ENCODE data around the gene RING1.

Gene RING1

DNA sequence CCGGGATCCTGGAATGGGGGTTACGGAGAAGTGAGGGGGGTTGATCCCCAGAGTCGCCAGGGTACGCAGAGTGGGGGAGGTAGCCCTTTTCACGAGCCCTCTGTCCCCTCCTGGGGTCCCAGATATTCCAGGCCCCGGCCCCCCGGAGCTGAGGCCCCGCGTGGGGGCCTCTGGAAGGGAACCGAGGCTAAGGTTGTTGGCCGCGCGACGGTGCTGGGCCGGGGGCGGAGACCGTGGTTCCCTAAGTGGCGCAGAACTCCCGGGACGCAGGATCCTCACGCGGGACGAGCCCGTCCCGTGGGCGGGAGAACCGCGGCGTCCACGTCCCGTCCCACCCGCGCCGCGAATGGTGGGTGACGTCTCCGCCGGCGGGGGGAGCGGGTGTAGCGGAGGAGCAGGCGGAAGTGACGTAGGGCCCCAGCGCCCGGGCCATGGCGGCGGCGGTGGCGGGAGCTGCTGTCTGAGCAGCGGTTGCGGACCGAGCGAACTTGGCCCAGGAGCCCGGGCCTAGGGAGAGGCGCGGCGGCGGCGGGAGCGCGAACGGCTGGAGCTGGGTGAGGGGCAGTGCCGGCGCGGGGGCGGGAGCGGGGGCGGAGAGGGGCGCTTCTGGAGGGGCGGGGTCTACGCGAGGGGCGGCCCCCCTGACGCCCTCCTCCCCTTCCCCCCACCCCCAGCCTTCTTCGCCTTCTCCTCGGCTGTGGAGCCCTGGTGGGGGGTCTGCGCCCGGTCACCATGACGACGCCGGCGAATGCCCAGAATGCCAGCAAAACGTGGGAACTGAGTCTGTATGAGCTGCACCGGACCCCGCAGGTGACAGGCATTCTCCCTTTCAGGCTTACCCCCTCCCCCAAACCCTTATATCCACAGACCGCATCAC, at the start of gene RING1:
Gene RING1 (plus strand): TSS at position 410 of the 877 bp plus-strand sequence. CDS start 323 bp downstream, at position 733.
- peak; percentile 91 for DNase-seq

DNA sequence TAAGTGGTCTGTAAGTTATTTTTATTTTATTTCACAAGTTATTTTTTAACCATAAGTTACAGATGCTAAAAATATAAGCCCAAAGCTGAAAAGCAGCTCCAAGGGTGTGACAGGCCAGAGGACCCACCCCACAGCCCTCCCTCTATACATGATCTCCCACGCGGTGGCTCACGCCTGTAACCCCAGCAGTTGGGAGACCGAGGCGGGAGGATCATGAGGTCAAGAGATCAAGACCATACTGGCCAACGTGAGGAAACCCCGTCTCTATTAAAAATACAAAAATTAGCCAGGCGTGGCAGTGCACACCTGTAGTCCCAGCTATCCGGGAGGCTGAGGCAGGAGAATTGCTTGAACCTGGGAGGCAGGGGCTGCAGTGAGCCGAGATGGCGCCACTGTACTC, 48.2 kb upstream of the RING1 start:
- DNase-seq = no peak

DNA sequence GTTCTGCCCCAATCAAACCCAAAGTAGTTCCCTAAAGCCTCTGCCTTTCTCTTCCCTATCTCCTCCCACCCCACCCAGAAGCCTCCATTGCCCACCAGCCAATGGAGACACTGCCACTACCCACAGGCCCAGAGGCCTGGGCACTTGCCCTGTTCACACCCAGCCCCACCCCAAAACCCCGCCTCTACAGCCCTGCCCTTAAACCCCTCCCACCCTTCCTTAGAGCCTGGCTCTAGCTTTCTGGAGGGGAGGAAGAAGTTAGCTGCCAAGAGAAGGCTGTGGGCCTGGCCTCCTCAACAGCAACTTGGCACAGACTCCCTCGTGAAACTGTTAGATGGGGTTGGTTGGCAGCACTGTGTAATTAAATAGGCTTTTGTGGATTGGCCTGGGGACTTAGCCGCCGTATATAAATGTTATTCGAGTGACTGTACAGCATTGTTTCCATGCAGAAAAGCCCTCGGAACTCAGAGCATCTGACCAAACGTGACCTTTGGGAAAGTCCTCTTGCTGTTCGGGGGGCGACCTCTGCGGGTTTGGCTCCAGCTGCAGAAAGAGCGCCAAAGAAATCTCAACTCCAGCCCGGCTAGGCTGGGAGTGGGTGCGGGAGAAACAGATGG, 47.5 kb upstream of the RING1 start:
- no peak for DNase-seq

DNA sequence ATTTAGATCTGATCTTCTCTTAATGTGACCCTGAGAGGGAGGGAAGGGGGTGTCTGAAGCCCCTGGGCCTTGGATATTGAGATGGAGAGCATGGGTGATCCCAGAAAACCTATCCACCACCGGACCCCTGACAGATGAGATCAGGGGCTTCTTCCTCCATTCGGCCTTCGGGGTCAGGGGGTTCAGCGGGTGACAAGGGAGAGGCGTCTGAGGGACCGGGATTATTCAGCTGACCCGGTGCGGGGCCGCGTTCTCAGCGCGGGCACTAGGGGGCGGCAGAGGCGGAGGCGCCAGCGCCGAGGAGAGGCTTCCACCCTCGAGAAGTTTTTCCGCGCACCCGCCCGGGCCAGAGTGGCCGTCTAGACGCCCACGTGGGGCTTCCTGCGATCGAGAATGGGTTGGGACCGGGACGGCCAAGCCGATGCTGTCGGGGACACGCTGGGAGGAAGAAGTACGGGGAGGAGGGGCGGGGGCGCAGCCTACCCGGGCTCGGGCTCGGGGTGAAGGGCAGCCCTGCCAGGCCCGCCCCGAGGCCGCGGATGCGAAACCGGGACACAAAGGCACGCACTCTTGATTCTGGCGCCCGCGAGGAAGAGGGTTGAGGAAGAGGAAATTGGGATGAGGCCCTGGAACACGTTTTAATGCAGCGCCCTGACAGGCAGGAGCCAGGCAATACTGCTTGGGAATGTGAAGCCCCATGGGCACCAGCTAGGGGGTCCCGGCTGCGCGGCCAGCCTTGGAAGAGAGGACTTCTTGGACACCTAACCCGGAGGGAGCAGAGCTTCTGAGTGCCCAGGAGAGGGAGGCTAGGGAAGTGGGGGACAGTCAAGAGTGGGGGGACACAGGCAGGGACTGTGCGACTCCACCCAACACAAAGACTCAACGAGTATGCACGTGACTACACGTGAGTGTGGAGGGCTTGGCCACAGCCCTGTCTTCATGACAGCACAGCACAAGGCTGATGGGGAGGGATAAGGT, 46.7 kb upstream of the RING1 start:
- DNase-seq = peak; percentile 86

DNA sequence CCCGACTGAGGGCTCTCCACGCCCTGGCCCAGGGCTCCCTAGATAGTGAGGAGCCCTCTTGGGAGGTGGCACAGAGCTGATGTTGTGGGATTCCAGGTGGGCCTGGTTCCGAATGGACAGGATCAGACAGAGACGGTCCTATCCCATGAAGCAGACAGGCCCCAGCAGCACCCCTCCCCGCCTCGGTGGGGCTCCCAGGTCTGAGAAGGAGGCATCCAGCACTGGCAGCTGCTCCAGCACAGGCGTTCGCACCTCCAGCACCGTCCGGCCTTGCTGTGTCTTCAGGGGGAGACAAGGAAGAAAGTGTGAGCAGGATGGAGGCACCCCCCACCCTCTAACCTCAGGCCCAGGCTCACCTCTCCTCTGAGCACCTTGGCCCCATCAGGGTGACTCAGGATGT, 44.8 kb upstream of the RING1 start:
- DNase-seq = no peak

DNA sequence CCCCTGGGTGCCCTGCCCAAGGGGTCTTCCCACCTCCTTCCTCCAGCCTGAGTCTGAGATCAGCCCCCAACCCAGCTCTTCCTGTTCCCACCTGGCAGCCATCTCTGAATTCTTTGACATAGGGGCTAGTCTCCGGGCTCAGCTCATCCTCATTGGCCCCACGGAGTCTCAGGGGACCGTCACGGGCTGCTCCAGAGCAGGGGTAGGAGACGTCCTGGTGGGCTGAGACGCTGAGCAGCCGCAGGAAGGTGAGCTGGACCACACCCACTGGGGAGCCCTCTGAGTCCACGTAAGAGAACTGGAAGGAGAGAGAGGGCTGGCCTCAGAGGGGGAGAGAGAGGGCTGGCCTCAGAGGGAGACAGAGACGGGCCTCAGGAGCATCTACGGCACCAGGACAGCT, 44.1 kb upstream of the RING1 start:
- DNase-seq = no peak

DNA sequence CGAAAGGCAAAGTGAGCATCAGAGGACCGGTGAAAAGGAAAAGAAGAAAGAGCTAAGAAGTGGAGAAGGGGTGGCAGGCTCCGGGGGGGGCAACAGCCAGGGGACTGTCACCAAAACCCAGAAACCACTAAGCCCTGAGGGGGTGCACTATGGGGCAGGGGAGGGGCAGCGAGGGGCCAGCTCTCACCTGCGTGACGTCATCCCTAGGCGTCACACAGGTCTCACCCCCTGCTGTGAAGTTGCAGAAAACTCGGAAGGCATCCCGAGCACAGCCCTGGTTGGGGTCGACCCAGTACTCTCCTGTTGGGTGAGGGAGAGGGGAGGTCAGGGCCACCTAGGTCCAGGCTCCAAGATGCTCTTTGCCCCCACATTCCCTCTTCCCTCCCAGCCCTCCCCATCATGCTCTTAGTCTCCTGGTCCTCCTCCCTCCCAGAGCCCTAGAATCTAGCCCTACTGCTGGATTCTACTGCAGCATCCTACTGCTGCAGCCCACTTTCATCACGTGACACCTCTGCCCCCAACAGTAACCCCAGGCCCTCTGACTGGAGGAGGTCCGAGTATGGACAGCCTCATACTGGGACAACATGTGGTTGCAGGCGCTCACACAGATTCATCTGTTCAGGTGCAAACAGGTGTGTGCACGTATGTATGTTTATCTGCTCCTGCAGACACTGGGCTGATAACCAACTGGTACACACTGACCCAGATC, 43.5 kb upstream of the RING1 start:
- DNase-seq = no peak

DNA sequence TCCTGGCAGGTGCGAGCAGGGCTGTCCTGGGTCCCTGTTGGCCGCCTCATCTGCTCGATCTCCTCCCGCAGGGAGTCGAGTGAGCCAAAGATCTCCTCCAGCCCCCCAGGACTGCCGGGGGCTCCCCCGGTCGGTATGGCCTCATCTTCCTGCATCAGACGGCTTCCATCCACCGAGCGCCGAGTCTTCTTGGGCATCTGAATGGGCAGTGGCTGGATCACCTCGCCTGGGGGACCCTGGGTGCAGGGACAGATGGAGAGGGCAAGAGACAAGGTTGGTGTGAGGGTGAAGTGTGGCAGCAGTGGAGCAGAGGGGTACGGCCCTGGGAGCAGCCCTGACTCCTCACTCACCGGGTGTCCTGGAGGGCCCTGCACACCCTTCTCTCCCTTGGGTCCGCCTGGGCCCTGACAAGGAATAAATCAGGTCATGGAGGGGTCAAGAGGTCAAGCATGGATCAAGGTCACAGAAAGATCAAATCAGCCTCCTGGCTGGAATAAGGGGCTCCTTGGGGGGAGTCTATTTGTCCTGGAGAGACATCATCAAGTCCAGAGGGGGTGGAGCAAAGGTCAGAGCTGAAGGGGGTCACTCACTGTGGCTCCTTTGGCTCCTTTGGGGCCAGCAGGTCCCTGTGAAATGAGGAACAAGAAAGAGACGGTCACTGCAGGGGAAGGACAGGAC, 42.6 kb upstream of the RING1 start:
- DNase-seq = no peak

DNA sequence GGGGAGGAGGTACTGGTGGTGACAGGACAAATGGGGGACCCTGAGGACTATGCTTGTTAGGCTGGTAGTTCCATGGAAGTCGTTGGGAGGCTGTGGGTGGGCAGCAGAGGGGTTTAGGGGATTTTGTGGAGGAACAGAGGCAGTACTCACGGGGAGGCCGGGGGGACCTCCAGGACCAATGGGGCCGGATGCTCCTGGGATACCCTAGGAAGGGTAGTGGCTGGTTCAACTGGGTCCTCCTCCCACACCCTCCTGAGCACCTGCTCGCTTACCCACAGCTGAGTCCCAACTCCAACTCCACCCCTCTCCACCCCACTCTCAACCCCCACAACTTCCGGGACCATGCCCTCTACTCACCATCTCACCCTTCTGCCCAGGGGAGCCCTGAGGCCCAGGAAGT, 41.9 kb upstream of the RING1 start:
- DNase-seq = no peak

DNA sequence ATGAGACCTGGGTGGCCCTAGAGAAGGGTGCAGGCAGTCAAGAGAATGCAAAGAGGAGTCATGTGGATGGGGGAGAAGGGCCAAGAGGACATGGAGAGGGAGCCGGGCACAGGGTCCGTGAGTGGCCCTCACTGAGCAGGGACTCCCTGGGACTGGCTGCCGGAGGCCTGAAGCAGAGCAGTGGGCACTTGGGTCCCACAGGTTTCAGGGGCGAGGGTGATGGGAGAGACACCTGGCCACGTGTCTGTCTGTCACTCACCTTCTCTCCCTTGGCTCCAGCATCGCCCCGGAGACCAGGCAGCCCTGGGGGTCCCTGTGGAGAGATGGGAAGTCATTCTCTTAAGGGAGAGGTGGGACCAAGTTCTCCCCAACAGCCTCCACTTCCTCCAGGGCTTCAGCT, 41.5 kb upstream of the RING1 start:
- no peak for DNase-seq

DNA sequence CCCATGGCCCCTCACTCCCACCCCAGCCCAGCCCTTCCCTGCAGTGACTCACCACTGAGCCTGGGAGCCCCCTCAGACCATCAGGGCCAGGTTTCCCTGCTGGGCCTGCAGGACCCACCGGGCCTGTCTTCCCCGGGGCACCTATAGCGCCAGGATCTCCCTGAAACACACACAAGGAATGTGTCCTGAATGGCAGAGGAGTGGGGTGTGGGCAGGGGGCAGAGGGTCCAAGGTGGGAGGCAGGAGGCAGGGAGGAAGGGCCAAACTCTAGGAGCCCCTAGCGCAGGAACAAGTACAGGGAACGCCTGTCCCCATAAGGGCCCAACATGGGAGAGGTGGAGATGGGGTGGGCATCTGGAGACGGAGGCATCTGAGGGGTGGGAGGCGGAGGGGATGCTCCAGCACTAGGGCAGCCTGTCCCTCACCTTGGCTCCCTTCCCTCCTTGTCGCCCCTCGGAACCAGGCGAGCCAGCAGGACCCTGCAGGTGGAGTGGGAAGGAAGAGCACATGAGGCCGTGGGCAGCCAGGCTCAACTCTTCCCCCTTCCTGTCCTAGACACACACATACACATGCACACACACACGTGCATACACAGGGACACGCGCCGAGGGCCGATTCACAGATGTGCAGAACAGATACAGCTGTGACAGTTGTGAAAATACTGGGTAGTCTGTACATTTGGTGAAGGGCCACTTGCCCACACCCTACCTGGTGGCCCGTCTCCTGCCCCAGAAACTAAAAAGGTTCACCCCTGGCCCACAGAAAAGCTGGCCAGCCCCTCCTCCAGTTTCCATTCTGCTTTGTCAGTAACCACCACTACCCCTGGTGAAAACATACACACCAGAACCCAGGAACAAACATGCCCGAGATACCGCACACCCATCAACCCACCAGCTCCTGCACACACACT, 40.7 kb upstream of the RING1 start:
- DNase-seq = no peak

DNA sequence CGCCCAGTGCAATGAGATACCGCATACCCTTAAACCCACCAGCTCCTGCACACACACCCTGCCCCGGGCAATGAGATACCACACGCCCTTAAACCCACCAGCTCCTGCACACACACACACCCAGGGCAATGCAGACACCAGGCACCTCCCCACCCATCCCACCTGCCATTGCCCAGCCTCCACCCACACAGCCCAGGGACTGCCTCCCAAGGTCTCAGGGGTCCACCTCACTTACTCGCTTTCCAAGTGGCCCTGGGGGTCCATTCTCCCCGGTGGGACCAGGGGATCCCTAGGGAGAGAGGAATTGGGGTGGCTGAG, 40.1 kb upstream of the RING1 start:
- no peak for DNase-seq

DNA sequence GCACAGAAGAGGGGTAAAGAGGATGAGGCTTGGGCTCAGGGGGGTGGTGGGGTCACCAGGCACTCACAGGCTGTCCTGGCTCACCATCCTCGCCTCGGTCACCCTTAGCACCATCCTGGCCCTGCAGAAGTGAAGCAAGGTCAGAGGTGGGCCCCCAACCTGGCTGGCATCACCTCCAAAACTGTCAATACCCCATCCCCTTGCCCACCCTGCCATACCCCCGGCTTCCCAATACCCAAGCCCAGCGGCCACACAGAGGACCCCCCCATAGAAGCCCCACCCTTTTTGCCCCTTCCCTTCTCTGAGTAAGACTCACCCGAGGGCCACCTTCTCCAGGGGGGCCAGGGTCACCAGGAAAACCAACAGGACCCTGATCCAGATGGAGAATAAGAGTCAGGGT, 39.7 kb upstream of the RING1 start:
- no peak for DNase-seq

DNA sequence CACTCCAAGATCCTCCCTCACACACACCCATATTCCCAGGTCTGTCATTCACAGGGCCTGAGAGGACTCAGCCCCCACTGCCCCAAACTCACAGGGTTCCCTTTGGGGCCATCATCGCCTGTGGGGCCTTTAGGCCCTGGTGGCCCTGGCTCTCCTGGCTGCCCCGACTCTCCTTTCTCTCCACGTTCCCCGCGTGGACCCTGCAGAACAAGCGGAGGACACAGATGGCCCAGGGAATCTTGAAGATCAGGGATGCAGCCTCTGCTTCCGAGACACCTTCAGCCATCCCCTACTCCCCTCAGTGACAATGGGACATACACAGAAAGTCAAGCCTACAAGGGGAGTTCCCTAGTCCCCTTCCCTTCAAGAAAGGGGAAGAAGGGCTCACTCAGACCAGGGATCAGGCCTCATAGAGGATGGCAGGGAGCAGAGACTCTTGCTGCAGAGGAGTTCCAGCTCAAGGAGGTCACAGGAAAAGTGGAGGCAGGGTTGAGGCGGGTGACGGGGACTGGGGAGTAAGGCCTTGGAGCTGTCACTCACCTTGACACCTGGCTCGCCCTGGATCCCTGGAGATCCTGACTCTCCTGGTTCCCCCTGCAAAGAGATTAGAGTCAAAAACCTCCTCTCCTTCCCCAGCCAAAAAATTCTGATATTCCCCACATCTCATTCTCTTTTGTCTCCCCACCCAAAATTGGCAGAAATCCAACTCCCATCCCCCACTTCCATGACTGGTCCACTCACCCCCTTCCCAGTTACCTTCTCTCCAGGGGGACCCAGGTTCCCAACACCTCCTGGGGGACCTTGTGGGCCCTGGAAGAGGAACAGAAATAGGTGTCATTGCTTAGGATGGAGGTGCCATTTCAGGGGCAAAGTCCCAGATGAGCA, 38.8 kb upstream of the RING1 start:
- no peak for DNase-seq

DNA sequence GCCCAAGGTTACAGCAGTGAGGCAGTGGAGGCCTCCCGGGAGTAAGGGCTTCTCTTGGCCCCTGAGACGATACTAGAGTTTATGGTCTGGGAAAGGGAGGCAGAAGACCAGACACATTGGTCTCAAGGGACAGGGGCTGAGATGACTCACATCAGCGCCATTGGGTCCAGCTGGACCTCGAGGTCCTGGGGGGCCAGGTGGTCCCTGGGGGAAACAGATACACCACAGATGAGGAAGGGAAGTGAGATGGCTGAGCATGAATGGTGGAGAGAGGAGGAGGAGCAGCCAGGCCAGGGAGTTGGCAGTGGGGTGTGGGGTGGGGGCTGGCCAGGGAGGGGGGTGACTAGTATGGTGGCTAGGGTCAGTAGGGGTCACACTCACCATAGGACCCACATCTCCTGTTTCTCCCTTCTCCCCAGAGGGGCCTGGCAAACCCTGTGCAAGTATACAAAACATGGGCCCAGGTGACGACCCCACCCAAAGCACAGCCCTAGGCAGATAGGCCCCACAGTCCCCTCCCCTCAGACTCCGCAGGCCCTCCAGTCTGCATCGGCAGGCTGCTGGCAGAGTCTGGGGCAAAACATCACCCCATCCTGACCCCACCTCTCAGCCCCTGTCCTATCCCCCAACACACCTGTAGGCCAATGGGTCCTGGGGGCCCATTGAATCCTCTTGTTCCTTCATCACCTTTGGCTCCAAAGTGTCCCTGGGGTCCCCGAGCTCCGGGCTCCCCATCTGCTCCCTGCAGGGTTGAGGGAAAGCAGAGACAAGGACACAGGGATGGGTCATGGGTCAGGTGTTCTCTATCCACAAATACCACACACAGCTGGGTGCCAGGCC, 37.9 kb upstream of the RING1 start:
- no peak for DNase-seq

DNA sequence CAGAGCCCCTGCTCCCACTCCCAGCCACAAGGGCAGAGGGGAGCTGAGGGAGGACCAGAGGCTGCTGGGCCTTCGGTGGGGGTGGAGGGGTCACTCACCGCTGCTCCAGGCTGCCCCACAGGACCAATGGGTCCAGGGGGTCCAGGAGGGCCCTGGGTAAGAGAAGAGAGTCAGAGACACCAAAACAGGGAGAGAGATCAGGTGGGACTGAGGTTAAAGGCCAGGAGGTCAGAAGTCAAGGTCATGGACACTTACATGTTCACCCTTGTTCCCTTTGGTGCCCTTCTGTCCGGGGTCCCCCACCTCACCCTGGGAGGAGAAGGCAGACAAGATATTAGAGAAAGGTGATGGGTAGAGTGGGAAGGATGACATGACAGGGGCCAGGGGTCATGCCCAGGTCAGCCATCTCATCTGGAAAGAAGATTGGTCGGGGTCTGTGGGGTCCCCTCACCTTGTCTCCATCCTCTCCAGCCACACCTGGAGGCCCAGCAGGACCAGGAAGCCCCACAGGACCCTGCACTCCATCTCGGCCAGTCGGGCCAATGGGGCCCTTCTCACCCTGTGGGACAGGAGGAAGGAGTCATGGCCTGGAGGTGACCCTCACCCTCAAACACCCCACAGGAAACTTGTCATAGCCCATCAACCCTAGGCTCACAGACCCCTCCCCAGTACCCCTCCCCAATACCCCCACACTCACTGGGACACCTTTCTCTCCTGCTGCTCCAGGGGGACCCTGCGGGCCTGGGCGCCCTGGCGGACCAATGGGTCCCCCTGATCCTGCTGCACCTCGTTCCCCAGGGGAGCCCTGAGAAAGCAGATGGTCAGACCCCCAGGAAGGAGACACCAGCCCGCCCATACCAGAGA, 37.1 kb upstream of the RING1 start:
- no peak for DNase-seq

DNA sequence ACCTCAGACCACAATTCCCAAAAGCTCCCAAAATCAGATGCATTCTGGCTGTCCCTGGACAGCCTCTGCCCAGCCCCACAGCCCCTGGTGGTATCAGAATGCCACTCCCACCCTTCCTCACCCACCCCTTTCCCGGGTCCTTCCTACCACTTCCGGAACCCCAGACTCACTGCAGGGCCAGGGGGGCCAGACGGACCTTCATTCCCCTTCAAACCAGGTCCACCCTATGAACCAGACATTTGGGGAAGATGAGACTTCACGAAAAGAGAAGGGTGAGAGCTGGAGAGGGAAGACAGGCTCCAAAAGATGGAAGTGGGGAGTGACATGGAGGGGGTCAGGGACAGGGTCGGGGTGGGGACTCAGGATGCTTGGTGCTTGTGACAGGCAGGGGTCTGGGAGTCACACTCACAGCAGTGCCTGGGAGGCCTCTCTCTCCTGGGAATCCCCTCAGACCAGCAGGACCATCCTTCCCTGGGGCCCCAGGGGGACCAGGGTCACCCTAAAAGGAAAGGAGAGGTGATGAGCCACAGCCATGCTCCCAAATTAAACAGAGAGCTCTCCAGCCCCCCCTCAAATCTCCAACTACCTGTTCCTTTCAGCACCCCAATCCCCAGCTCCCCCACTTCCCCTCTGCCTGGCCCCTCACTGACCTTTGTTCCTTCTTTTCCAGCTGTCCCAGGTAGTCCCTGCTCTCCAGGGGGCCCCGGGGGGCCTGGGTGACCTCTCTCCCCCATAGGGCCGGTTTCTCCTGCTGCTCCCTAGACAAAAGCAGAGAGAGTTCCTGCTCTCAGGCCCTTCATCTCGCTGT, 36.2 kb upstream of the RING1 start:
- no peak for DNase-seq
